ENCODE data around the gene DNAJB12.
"Not testable (repeated sequence)": the region's sequence is repeated elsewhere in the genome, so short reads cannot be mapped to it uniquely, and the experiment has no call there.

DNAJB12 gene

DNA sequence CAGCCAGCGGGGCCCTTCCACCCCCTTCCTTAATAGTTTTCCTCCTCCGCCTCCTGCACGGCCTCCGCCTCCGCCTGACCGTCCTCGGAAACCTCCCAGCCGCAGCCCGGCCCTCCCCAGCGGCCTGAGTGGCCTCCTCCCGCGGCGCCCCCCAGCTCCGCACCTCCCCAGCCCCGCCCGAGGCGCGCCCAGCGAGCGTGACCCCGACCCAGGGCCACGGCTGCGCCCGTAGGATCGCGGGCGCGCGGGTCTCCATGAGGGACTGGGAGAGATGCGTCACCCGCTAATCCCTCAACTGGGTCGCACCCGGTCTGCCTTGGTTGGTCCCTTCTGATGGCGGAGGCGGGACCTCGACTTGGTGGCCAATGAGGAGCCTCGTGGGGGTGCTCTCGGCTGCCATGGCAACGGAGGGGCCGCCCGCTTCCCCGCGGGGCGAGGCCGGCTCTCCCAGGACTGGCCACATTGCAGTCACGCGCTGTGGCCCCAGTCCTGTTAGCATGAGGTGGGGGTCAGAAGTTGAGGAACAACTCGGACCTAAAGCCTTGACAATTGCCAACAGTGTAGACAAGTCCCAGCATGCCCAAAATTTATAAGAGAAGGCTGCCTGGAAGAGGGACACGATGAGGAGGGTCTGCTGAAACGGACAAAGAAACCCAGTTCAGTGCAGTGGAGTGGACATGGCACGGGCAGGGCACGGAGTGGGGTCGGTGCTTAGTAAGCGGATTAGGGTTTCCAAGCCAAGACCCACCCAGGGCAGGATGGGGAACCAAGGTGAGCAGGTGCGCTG lies 56.7 kb downstream of the DNAJB12 start:
- Histone ChIP-seq H3K27ac (ENCODE audit: low read length) (peak overlapping the region; percentile 96), H3F3A (ENCODE audit: insufficient read depth, low read length) (peaks cover 18% of the 10 kb centered on the region)

DNA sequence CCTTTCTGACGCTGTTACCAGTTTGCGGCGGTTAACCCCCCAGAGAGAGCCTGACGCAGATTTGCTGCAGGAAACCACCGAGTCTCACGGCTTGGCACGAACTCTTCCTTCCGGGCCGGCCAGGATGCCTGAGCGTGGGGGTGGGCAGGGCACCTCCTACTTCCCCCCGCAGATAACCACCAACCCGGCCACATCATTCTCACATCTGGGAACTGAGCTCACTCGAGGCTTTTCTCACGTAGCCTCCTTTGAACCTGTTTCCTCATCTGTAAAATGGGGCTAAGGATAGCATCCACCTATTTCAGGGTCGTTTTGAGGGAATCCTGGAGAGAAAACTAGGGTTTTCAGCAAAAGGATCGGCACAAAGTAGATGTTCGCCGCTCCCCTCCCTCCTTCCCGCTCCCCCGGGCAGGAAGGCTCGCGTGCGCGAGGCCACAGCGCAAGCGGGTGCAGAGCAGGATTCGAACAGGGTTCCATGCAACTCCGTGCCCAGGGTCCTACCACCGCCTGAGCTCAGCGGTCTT lies 57.4 kb downstream of the DNAJB12 start:
- Histone ChIP-seq H3K9me3 (replicated peaks; ENCODE audit: insufficient read depth, low read length) (no peaks in the 10 kb centered on the region), H2AFZ (ENCODE audit: low read length) (no peak overlapping the region), H3K9me2 (replicated peaks; ENCODE audit: insufficient read depth, low read length) (no peaks in the 10 kb centered on the region), H3K4me3 (ENCODE audit: low read length) (peak overlapping the region; percentile 71), H4K20me1 (ENCODE audit: insufficient read depth, low read length) (no peaks in the 10 kb centered on the region), H3K79me2 (ENCODE audit: low read length) (no peaks in the 10 kb centered on the region), H3K27me3 (replicated peaks; ENCODE audit: insufficient read depth, low read length) (no peaks in the 10 kb centered on the region), H3F3A (ENCODE audit: insufficient read depth, low read length) (peaks cover 18% of the 10 kb centered on the region), H3K4me2 (ENCODE audit: low read depth, low read length) (peak overlapping the region; percentile 95), H3K9ac (ENCODE audit: low read length) (peak overlapping the region; percentile 98), H3K36me3 (replicated peaks; ENCODE audit: insufficient read depth, low read length) (no peaks in the 10 kb centered on the region), H3K4me1 (ENCODE audit: low read length) (peaks cover 8% of the 10 kb centered on the region), H3K27ac (ENCODE audit: low read length) (peak overlapping the region; percentile 96)
- DNase-seq = peak; percentile 95
- TF ChIP-seq, protein P1, sequence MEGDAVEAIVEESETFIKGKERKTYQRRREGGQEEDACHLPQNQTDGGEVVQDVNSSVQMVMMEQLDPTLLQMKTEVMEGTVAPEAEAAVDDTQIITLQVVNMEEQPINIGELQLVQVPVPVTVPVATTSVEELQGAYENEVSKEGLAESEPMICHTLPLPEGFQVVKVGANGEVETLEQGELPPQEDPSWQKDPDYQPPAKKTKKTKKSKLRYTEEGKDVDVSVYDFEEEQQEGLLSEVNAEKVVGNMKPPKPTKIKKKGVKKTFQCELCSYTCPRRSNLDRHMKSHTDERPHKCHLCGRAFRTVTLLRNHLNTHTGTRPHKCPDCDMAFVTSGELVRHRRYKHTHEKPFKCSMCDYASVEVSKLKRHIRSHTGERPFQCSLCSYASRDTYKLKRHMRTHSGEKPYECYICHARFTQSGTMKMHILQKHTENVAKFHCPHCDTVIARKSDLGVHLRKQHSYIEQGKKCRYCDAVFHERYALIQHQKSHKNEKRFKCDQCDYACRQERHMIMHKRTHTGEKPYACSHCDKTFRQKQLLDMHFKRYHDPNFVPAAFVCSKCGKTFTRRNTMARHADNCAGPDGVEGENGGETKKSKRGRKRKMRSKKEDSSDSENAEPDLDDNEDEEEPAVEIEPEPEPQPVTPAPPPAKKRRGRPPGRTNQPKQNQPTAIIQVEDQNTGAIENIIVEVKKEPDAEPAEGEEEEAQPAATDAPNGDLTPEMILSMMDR (IDR thresholded peaks at IDR 0.05; ENCODE audit: low read length) = no peak
- no peak for TF ChIP-seq EZH2 (optimal IDR thresholded peaks at IDR 0.05; ENCODE audit: low read depth, low read length)
- TF ChIP-seq EZH2phosphoT487 (IDR thresholded peaks at IDR 0.05; ENCODE audit: low read length) = no peak

More for the DNA sequence above, 56.7 kb downstream of the DNAJB12 start:
- peak overlapping the region; percentile 98 for H3K9ac ChIP-seq (ENCODE audit: low read length)
- H3K79me2 ChIP-seq (ENCODE audit: low read length) = no peaks in the 10 kb centered on the region
- no peak for TF ChIP-seq EZH2phosphoT487 (IDR thresholded peaks at IDR 0.05; ENCODE audit: low read length)
- TF ChIP-seq EZH2 (optimal IDR thresholded peaks at IDR 0.05; ENCODE audit: low read depth, low read length) = no peak
- TF ChIP-seq, protein P1 (IDR thresholded peaks at IDR 0.05; ENCODE audit: low read length) = no peak
- H2AFZ ChIP-seq (ENCODE audit: low read length) = peak overlapping the region; percentile 59
- H3K36me3 ChIP-seq (replicated peaks; ENCODE audit: insufficient read depth, low read length) = no peaks in the 10 kb centered on the region
- peak overlapping the region; percentile 71 for H3K4me3 ChIP-seq (ENCODE audit: low read length)
- no peaks in the 10 kb centered on the region for H3K9me2 ChIP-seq (replicated peaks; ENCODE audit: insufficient read depth, low read length)
- H3K4me1 ChIP-seq (ENCODE audit: low read length) = peaks cover 8% of the 10 kb centered on the region
- DNase-seq = peak; percentile 98
- no peaks in the 10 kb centered on the region for H4K20me1 ChIP-seq (ENCODE audit: insufficient read depth, low read length)
- H3K4me2 ChIP-seq (ENCODE audit: low read depth, low read length) = peak overlapping the region; percentile 95
- H3K9me3 ChIP-seq (replicated peaks; ENCODE audit: insufficient read depth, low read length) = no peaks in the 10 kb centered on the region
- H3K27me3 ChIP-seq (replicated peaks; ENCODE audit: insufficient read depth, low read length) = no peaks in the 10 kb centered on the region

DNA sequence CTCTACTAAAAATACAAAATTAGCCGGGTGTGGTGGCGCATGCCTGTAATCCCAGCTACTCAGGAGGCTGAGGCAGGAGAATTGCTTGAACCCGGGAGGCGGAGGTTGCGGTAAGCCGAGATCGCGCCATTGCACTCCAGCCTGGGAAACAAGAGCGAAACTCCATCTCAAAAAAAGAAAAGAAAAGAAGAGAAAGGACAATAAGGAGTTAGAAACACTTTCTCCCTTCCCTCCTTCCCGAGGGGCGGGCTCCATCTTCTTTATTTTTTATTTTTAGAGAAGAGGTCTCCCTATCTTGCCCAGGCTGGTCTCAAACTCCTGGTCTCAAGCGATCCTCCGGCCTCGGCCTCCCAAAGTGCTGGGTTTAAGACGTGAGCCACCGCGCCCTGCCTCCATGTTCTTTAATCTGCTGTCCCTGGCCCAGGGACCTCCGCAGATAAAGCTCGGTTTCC lies 57.9 kb downstream of the DNAJB12 start:
- H3K9ac ChIP-seq (ENCODE audit: low read length) = peak overlapping the region; percentile 98
- peak overlapping the region; percentile 71 for H3K4me3 ChIP-seq (ENCODE audit: low read length)
- not testable (repeated sequence) for H4K20me1 ChIP-seq (ENCODE audit: insufficient read depth, low read length); H3K9me3 ChIP-seq (replicated peaks; ENCODE audit: insufficient read depth, low read length); DNase-seq; H3K4me1 ChIP-seq (ENCODE audit: low read length); H3K36me3 ChIP-seq (replicated peaks; ENCODE audit: insufficient read depth, low read length); H3K27me3 ChIP-seq (replicated peaks; ENCODE audit: insufficient read depth, low read length); H3K9me2 ChIP-seq (replicated peaks; ENCODE audit: insufficient read depth, low read length); H3K79me2 ChIP-seq (ENCODE audit: low read length); H2AFZ ChIP-seq (ENCODE audit: low read length)
- H3K4me2 ChIP-seq (ENCODE audit: low read depth, low read length) = peak overlapping the region; percentile 95
- H3F3A ChIP-seq (ENCODE audit: insufficient read depth, low read length) = peaks cover 18% of the 10 kb centered on the region
- H3K27ac ChIP-seq (ENCODE audit: low read length) = peak overlapping the region; percentile 96

All from MM.1S (cell line).